Endodermal cell (in vitro differentiated cells): Measurements from ENCODE around the gene NOC4L. TPM values are rescaled to one million over a fixed set of nuclear protein-coding genes. Genes with fewer than 3 reads are reported as not detected.

Experiments used
- DNase-seq: peaks from one replicate; pipeline ENCODE4 v3.0.0-alpha.2; 2017
- H3K27ac ChIP-seq: 2 replicates; pipeline ENCODE4 v1.5.1; 2013; ENCODE audit warnings: mild to moderate bottlenecking, low read depth, low read length, moderate library complexity
- H3K27me3 ChIP-seq: 2 replicates; pipeline ENCODE4 v1.6.1; 2013; ENCODE audit warnings: mild to moderate bottlenecking, low read length, moderate library complexity; ENCODE audit not compliant: insufficient read depth, control insufficient read depth, poor library complexity, severe bottlenecking
- H3K36me3 ChIP-seq: 2 replicates; pipeline ENCODE4 v1.7.0; 2013; ENCODE audit warnings: mild to moderate bottlenecking, low read length, moderate library complexity; ENCODE audit not compliant: control insufficient read depth, insufficient read depth
- H3K4me1 ChIP-seq: one replicate; pipeline ENCODE4 v1.7.0; 2013; ENCODE audit warnings: low read length; ENCODE audit not compliant: control insufficient read depth, insufficient read depth
- H3K4me3 ChIP-seq: 2 replicates; pipeline ENCODE4 v1.5.1; 2013; ENCODE audit warnings: mild to moderate bottlenecking, low read length, moderate library complexity
- H3K9ac ChIP-seq: 2 replicates; pipeline ENCODE4 v1.6.1; 2013; ENCODE audit warnings: mild to moderate bottlenecking, low read length, moderate library complexity; ENCODE audit not compliant: poor library complexity, severe bottlenecking; ENCODE audit errors: extremely low read depth
- H3K9me3 ChIP-seq: 2 replicates; pipeline ENCODE4 v1.6.1; 2013; ENCODE audit warnings: mild to moderate bottlenecking, low read length, moderate library complexity; ENCODE audit not compliant: control insufficient read depth
- H3K27ac Mint-ChIP-seq: 2 replicates; pipeline ENCODE4 v1.8.0; 2020; ENCODE audit warnings: mixed read lengths
- H3K27me3 Mint-ChIP-seq: 2 replicates; pipeline ENCODE4 v1.8.0; 2021; ENCODE audit warnings: mild to moderate bottlenecking, mixed read lengths; ENCODE audit not compliant: insufficient read depth
- H3K36me3 Mint-ChIP-seq: 2 replicates; pipeline ENCODE4 v1.8.0; 2020; ENCODE audit warnings: low read depth, mixed read lengths
- H3K4me1 Mint-ChIP-seq: 2 replicates; pipeline ENCODE4 v1.8.0; 2020; ENCODE audit warnings: mixed read lengths
- H3K4me3 Mint-ChIP-seq: 2 replicates; pipeline ENCODE4 v1.8.0; 2020; ENCODE audit warnings: mild to moderate bottlenecking, moderate library complexity, mixed read lengths
- H3K9me3 Mint-ChIP-seq: 2 replicates; pipeline ENCODE4 v1.8.0; 2020; ENCODE audit warnings: mild to moderate bottlenecking, mixed read lengths
- CTCF ChIP-seq: fragments of 200-600 bp; sonication (generic); conservative IDR thresholded peaks from 2 replicates; pipeline ENCODE4 v1.5.0; 2021; ENCODE audit warnings: antibody characterized with exemption, mild to moderate bottlenecking
- WGBS, 2 experiments: methylation state at CpG; one replicate each; pipeline versions ENCODE4 v1.1.5 to v1.1.7; 2013; ENCODE audit warnings: missing lambda C conversion rate in 2 of 2, mixed read lengths in 1 of 2; ENCODE audit not compliant: insufficient coverage in 1 of 2, insufficient read length in 1 of 2; 5-methylcytosine and 5-hydroxymethylcytosine counted together
- total RNA-seq, 2 donors: library from RNA; stranded (reverse); fragmentation: NEBNext Ultra II Directional in 1 of 2; extraction: Animal tissue kit (Norgen Biotek cat#: 25700) in 1 of 2; gene quantifications; 2 replicates in 1 of 2; 3 replicates in 1 of 2; pipeline ENCODE4 v1.2.1, GENCODE V29; 2021

NOC4L gene
- total RNA-seq, 2 donors from 2014 or later: 22.7 to 32.7 TPM

- DNase-seq: no peak
- H3K36me3 ChIP-seq: peaks cover 9% of the 10 kb centered on the region
- WGBS, 2 experiments: 93 to 95% methylated on average over 4 to 5 of the region's 6 CpGs
- Mint-ChIP-seq H3K9me3 (peaks cover 2% of the 10 kb centered on the region), H3K4me3 (no peak overlapping the region), H3K27me3 (no peaks in the 10 kb centered on the region), H3K4me1 (no peaks in the 10 kb centered on the region), H3K36me3 (peaks cover 22% of the 10 kb centered on the region), H3K27ac (no peak overlapping the region)
- no peaks in the 10 kb centered on the region for H3K27me3 ChIP-seq
- no peak overlapping the region for H3K9ac ChIP-seq
- no peak overlapping the region for H3K4me3 ChIP-seq
- no peak for TF ChIP-seq CTCF
- no peak overlapping the region for H3K27ac ChIP-seq
- peaks cover 1% of the 10 kb centered on the region for H3K9me3 ChIP-seq
- H3K4me1 ChIP-seq: no peaks in the 10 kb centered on the region
Measured at GRCh38 chr12:132150780-132151144, 6.5 kb downstream of the NOC4L start.

- Histone ChIP-seq H3K4me1 (no peaks in the 10 kb centered on the region), H3K27me3 (no peaks in the 10 kb centered on the region), H3K4me3 (no peak overlapping the region), H3K9me3 (peaks cover 6% of the 10 kb centered on the region), H3K9ac (no peak overlapping the region), H3K36me3 (peaks cover 9% of the 10 kb centered on the region), H3K27ac (no peak overlapping the region)
- Mint-ChIP-seq H3K4me3 (no peak overlapping the region), H3K36me3 (peaks cover 17% of the 10 kb centered on the region), H3K4me1 (no peaks in the 10 kb centered on the region), H3K9me3 (peaks cover 2% of the 10 kb centered on the region), H3K27ac (no peak overlapping the region), H3K27me3 (no peaks in the 10 kb centered on the region)
- TF ChIP-seq CTCF: no peak
- WGBS, 2 experiments: 96 to 97% methylated on average over 19 to 36 of the region's 36 CpGs
- DNase-seq: no peak
Measured at GRCh38 chr12:132151145-132151765, 7.0 kb downstream of the NOC4L start.

- no peak overlapping the region for H3K4me3 Mint-ChIP-seq
- no peak overlapping the region for H3K27ac ChIP-seq
- H3K27ac Mint-ChIP-seq: no peak overlapping the region
- H3K9me3 Mint-ChIP-seq: peaks cover 2% of the 10 kb centered on the region
- no peaks in the 10 kb centered on the region for H3K4me1 Mint-ChIP-seq
- H3K27me3 Mint-ChIP-seq: no peaks in the 10 kb centered on the region
- H3K9ac ChIP-seq: no peak overlapping the region
- H3K27me3 ChIP-seq: no peaks in the 10 kb centered on the region
- no peak for DNase-seq
- no peak for TF ChIP-seq CTCF
- H3K36me3 ChIP-seq: peaks cover 15% of the 10 kb centered on the region
- no peaks in the 10 kb centered on the region for H3K4me1 ChIP-seq
- 95 to 97% methylated on average over 21 to 32 of the region's 32 CpGs for WGBS, 2 experiments
- no peak overlapping the region for H3K4me3 ChIP-seq
- peaks cover 10% of the 10 kb centered on the region for H3K36me3 Mint-ChIP-seq
- peaks cover 13% of the 10 kb centered on the region for H3K9me3 ChIP-seq
Measured at GRCh38 chr12:132151766-132152410, 7.6 kb downstream of the NOC4L start.
